WERI-Rb-1 (cell line): Measurements from ENCODE around the gene ASIC2.

Source experiments
- DNase-seq: peaks from one replicate; pipeline ENCODE4 v3.0.0-alpha.2; 2020
- H3K27ac ChIP-seq: fragments of 250-450 bp; sonication (Bioruptor Pico); 2 replicates; pipeline ENCODE4 v1.5.1; 2020; ENCODE audit warnings: mild to moderate bottlenecking, moderate library complexity
- H3K27me3 ChIP-seq: fragments of 250-450 bp; sonication (Bioruptor Pico); 2 replicates; pipeline ENCODE4 v1.5.1; 2021; ENCODE audit warnings: mild to moderate bottlenecking, low read depth, moderate library complexity; ENCODE audit not compliant: insufficient read depth, severe bottlenecking
- H3K36me3 ChIP-seq: fragments of 250-450 bp; sonication (Bioruptor Pico); 2 replicates; pipeline ENCODE4 v1.5.1; 2020; ENCODE audit warnings: mild to moderate bottlenecking, moderate library complexity
- H3K4me3 ChIP-seq: 2 replicates; pipeline ENCODE4 v1.5.1; 2011; ENCODE audit warnings: low read depth, mild to moderate bottlenecking, control low read depth, low read length
- H3K9me3 ChIP-seq: fragments of 250-450 bp; sonication (Bioruptor Pico); 2 replicates; pipeline ENCODE4 v1.5.1; 2021; ENCODE audit warnings: mild to moderate bottlenecking, moderate library complexity; ENCODE audit not compliant: severe bottlenecking
- TF ChIP-seq, protein P1 (sequence below): IDR thresholded peaks from 2 replicates; pipeline ENCODE4 v1.5.1; 2011; ENCODE audit warnings: low read depth, mild to moderate bottlenecking, control low read depth, inconsistent platforms, low read length

Gene ASIC2

DNA sequence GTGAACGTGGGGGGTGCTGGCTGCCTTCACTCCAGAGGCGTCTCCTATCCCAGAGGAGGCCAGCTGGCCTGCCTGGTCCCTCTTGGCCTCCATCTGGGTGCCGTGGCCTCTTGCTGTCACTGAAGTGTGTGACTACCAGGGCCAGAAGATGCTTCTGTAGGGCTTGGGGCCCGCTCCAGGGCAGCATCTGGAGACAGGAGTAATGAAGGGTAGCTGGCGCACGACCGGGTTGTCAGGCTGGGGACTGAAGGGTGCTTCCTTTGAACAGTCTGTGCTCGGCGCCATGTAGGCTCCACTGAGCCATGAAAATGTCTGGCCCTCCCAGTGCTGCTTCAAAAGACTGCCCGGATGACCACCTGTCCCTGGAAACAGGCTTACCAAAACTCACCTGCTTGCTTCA, 31.3 kb downstream of the ASIC2 start:
- Histone ChIP-seq H3K4me3 (no peak overlapping the region), H3K9me3 (no peaks in the 10 kb centered on the region), H3K27me3 (peaks cover 37% of the 10 kb centered on the region), H3K36me3 (no peaks in the 10 kb centered on the region), H3K27ac (no peak overlapping the region)
- no peak for DNase-seq
- TF ChIP-seq, protein P1, sequence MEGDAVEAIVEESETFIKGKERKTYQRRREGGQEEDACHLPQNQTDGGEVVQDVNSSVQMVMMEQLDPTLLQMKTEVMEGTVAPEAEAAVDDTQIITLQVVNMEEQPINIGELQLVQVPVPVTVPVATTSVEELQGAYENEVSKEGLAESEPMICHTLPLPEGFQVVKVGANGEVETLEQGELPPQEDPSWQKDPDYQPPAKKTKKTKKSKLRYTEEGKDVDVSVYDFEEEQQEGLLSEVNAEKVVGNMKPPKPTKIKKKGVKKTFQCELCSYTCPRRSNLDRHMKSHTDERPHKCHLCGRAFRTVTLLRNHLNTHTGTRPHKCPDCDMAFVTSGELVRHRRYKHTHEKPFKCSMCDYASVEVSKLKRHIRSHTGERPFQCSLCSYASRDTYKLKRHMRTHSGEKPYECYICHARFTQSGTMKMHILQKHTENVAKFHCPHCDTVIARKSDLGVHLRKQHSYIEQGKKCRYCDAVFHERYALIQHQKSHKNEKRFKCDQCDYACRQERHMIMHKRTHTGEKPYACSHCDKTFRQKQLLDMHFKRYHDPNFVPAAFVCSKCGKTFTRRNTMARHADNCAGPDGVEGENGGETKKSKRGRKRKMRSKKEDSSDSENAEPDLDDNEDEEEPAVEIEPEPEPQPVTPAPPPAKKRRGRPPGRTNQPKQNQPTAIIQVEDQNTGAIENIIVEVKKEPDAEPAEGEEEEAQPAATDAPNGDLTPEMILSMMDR = no peak

DNA sequence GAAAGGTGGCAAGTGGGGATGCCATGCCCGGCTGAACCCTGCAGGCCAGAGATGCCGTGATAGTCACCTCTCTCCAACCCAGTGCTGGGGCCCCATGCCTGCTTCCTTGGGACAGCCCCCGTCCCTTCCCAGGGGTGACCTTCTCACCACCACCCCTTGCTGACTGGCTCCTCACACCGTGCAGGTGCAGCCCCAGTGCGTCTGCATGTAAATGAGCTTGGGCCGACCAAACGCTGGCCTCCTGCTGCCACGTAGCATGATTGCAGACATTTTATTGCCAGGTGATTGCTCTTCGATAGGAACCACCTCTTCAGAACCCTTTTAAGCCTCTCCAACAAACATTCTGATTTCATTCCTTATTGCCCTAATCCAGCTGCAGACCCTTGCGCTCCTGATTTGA, 32.5 kb downstream of the ASIC2 start:
- Histone ChIP-seq H3K4me3 (no peak overlapping the region), H3K27ac (no peak overlapping the region), H3K9me3 (no peaks in the 10 kb centered on the region), H3K36me3 (no peaks in the 10 kb centered on the region), H3K27me3 (peaks cover 31% of the 10 kb centered on the region)
- no peak for DNase-seq
- TF ChIP-seq, protein P1 = no peak

DNA sequence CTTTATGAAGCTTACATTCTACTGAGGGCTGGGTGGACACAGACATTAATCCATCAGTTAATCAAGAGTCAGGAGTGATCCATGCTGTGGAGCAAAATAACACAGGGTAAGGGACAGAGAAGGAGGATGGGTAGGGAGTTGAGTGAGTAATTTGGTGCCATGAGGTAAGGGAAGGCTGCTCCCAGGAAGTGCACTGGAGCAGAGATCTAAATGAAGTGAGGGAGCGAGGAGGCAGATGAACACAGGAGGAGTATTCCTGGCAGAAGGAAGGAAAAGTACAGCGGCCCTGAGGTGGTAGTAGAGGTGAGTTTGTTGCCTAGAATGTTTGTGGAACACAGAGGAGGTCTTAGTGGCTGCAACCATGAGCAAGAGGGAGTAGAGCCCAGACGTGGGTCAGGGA, 34.8 kb downstream of the ASIC2 start:
- peaks cover 19% of the 10 kb centered on the region for H3K27me3 ChIP-seq
- no peaks in the 10 kb centered on the region for H3K9me3 ChIP-seq
- H3K36me3 ChIP-seq = no peaks in the 10 kb centered on the region
- H3K4me3 ChIP-seq = no peak overlapping the region
- TF ChIP-seq, protein P1 = no peak
- no peak overlapping the region for H3K27ac ChIP-seq
- DNase-seq = no peak

DNA sequence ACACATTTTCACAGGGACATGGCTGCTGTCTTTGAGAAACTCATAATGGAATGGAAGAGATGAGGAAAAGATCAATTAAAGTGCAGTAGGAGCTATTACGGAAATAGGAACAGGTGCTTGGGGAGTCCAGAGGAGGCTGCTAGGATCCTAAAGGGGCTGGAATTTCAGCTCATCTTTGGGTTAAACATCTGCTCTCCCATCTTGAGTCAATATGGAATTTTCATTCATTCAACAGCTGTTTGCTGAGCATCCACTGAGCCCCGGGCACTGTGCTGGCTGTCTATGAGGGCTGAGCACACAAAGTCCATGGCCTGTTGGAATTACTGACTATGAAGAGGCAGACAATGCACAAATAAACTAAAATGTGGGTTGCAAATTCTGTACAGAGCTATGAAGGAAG, 47.9 kb downstream of the ASIC2 start:
- H3K27ac ChIP-seq = no peak overlapping the region
- peaks cover 64% of the 10 kb centered on the region for H3K27me3 ChIP-seq
- H3K4me3 ChIP-seq = no peak overlapping the region
- no peak for DNase-seq
- TF ChIP-seq, protein P1 = no peak
- no peaks in the 10 kb centered on the region for H3K9me3 ChIP-seq
- H3K36me3 ChIP-seq = no peaks in the 10 kb centered on the region

DNA sequence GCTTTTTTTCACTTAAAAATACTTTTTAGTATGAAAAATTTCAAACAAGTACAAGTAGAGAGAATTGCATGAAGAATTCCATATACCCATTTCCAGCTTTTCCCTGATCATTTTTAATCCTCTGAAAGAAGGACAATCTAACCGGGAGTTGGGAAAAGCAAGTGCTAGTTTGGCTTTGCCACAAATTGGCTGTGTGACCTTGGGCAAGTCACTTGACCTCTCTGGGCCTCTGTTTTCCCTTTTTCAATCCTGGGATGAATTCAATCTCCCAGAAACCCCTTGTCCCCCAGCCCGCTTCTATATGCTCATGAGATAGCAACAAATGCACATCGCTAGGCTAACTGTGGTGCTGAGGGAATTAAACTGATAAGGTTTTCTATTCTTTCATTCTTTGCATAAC, 49.4 kb downstream of the ASIC2 start:
- H3K36me3 ChIP-seq = no peaks in the 10 kb centered on the region
- no peak overlapping the region for H3K4me3 ChIP-seq
- peaks cover 68% of the 10 kb centered on the region for H3K27me3 ChIP-seq
- H3K27ac ChIP-seq = no peak overlapping the region
- no peaks in the 10 kb centered on the region for H3K9me3 ChIP-seq
- DNase-seq = no peak
- TF ChIP-seq, protein P1 = no peak

DNA sequence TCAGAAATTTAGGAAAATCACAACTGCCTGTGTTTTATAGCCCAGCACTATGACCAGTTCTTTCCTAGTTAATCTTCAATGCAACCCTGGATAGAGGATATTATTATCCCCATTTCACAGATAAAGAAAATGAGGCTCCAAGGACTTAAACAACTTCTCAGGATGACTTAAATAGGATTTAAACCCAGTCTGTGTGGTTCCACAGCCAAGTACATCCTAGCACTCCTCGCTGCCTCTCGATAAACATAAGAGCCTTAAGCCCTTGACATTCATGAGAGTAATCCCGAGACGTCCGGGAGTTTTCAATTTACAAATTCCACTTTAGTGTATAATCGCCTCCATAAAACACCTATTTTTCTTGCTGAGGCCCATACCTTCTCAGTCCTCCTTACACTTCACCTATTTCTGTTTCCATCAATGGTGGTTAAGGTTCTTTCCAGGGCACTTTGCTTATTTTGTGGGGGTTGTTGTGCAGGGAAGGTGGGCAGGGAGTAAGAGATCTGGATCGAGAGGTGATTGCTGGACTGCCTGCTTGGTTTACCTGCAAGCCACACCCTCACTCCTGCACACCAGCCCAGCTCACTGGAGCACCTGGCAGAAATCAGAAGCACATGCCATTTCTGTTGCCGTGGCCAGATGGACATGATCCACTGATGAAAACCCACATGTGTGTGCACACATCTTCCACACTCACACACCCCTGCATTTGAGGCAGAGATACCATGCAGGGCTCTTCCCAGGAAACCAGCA, 50.5 kb downstream of the ASIC2 start:
- no peak for DNase-seq
- no peak overlapping the region for H3K27ac ChIP-seq

More for the DNA sequence above, 50.5 kb downstream of the ASIC2 start:
- Histone ChIP-seq H3K9me3 (no peaks in the 10 kb centered on the region), H3K27me3 (peaks cover 67% of the 10 kb centered on the region), H3K36me3 (no peaks in the 10 kb centered on the region), H3K4me3 (no peak overlapping the region)
- TF ChIP-seq, protein P1 = no peak
